BLaER1 treated with 17β-estradiol and CSF1 and Interleukin-3, amounts not matched to agents 10 nM and 100 nM (cell line): ENCODE results near the gene LYPLA2.
A peak's percentile ranks its signal among the peaks of the same experiment; 100 is the strongest.
"Not testable (repeated sequence)": the region's sequence is repeated elsewhere in the genome, so short reads cannot be mapped to it uniquely, and the experiment has no call there.

ENCODE experiments used
- H3K27ac ChIP-seq, 11 experiments: shearing (Covaris generic); formaldehyde crosslinking; 2 replicates each; pipeline ENCODE4 v1.8.1; 2022
- H3K27me3 ChIP-seq, 11 experiments: shearing (Covaris generic); formaldehyde crosslinking; 2 replicates each; pipeline ENCODE4 v1.8.1; 2022
- H3K36me3 ChIP-seq, 11 experiments: shearing (Covaris generic); formaldehyde crosslinking; 2 replicates each; pipeline ENCODE4 v1.8.1; 2022
- H3K4me1 ChIP-seq, 10 experiments: shearing (Covaris generic); formaldehyde crosslinking; 2 replicates each; pipeline ENCODE4 v1.8.1; 2022
- H3K4me2 ChIP-seq, 11 experiments: shearing (Covaris generic); formaldehyde crosslinking; 2 replicates each; pipeline ENCODE4 v1.8.1; 2022
- H3K4me3 ChIP-seq, 10 experiments: shearing (Covaris generic); formaldehyde crosslinking; 2 replicates each; pipeline ENCODE4 v1.8.1; 2022
- H3K9ac ChIP-seq, 11 experiments: shearing (Covaris generic); formaldehyde crosslinking; 2 replicates each; pipeline ENCODE4 v1.8.1; 2022
- H3K9me3 ChIP-seq, 11 experiments: shearing (Covaris generic); formaldehyde crosslinking; replicated peaks in 1 of 11; 2 replicates each; pipeline ENCODE4 v1.8.1; 2022
- H4K20me1 ChIP-seq, 11 experiments: shearing (Covaris generic); formaldehyde crosslinking; 2 replicates each; pipeline ENCODE4 v1.8.1; 2022
- Cebpa-rat ChIP-seq, 11 experiments: shearing (Covaris generic); IDR thresholded peaks; 2 replicates each; pipeline ENCODE4 v1.8.1; 2022

LYPLA2 gene

DNA sequence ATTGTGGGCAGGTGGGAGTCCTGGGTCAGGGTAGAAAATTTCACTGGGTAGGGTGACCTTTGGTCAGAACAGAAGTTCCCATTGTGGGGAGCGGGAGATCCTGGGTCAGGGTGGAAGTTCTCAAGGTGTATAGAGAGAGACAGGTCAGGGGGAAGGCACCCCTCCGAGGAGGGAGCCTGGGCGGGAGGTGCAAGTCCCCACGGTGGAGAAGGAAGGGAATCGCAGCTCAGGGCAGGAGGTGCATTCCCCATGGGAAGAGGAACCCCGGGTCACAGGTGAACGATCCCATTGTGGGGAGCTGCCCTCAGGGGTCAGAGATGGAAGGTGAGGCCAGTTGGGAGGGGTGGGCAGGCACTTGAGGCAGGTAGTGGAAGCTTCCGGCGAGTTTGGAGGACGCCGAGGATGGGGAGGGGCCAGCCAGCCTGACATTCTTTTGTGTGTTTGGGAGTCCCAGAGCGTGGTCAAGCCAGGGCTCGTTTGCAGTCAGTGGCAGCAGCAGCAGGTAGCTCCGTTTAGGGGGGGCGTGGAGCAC lies 637 bp downstream of the LYPLA2 start:
- Histone ChIP-seq H3K36me3 (peaks cover 51 to 62% (median 58%) of the 10 kb centered on the region in 11 experiments), H3K27ac (peak overlapping the region; percentile 30 to 82 (median 76)), H3K4me3 (peak overlapping the region; percentile 77 to 95 (median 92)), H3K9ac (peak overlapping the region; percentile 79 to 91 (median 86)), H3K4me1 (peaks cover 23 to 51% (median 31%) of the 10 kb centered on the region in 10 experiments), H3K27me3 (no peaks in the 10 kb centered on the region), H3K4me2 (peak overlapping the region; percentile 81 to 99 (median 92)), H4K20me1 (peaks cover 0 to 39% (median 15%) of the 10 kb centered on the region in 11 experiments; a peak in 16 of 22 replicates), H3K9me3 (no peaks in the 10 kb centered on the region)
- no peak for TF ChIP-seq Cebpa-rat (IDR thresholded peaks at IDR 0.05)

DNA sequence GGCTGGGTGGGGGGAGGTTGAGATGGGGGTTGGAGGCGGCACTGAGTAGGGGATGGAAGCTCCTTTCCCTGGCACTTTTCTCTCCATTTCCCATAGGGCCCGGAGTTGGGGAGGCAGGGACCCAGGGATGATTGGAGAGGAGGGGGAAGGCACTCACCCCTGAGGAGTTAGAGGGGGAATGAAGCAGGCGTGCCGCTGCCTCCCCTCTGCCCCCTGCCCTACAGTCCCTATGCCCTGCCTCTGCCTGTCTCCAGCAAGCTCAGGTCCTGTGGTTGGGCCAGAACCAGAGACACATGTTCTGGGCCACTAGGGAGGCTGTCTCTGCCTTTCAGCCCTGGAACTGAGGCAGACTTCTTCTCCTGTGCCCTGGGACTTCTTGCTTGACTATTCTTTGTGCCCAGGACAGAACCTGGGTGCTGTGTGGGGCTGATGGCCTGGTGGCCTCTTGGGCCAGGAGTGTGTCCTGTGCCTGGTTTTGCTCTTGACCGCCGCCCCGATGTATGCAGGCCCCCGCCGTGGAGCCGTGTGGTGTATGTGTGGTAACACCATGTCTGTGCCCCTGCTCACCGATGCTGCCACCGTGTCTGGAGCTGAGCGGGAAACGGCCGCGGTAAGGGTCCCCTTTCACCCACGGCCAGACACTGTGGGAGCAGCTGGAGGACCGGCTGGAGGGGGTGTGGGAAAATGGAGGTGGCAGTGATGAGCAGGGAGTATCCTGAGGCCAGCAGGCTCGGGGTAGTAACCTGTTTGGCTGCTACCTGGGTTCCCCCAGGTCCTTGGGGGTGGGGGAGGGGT lies 1.4 kb downstream of the LYPLA2 start:
- no peak for TF ChIP-seq Cebpa-rat (IDR thresholded peaks at IDR 0.05)
- no peaks in the 10 kb centered on the region for H3K27me3 ChIP-seq
- no peaks in the 10 kb centered on the region for H3K9me3 ChIP-seq
- H3K27ac ChIP-seq = peak overlapping the region in 10 of 11 experiments; percentile 30 to 82 (median 74); a peak in 13 of 22 replicates
- peak overlapping the region; percentile 81 to 99 (median 92) for H3K4me2 ChIP-seq
- peak overlapping the region; percentile 79 to 91 (median 86) for H3K9ac ChIP-seq
- peaks cover 51 to 62% (median 58%) of the 10 kb centered on the region in 11 experiments for H3K36me3 ChIP-seq
- H3K4me1 ChIP-seq = peaks cover 23 to 51% (median 31%) of the 10 kb centered on the region in 10 experiments
- H3K4me3 ChIP-seq = peak overlapping the region; percentile 77 to 95 (median 92)
- peaks cover 0 to 45% (median 15%) of the 10 kb centered on the region in 11 experiments; a peak in 16 of 22 replicates for H4K20me1 ChIP-seq

DNA sequence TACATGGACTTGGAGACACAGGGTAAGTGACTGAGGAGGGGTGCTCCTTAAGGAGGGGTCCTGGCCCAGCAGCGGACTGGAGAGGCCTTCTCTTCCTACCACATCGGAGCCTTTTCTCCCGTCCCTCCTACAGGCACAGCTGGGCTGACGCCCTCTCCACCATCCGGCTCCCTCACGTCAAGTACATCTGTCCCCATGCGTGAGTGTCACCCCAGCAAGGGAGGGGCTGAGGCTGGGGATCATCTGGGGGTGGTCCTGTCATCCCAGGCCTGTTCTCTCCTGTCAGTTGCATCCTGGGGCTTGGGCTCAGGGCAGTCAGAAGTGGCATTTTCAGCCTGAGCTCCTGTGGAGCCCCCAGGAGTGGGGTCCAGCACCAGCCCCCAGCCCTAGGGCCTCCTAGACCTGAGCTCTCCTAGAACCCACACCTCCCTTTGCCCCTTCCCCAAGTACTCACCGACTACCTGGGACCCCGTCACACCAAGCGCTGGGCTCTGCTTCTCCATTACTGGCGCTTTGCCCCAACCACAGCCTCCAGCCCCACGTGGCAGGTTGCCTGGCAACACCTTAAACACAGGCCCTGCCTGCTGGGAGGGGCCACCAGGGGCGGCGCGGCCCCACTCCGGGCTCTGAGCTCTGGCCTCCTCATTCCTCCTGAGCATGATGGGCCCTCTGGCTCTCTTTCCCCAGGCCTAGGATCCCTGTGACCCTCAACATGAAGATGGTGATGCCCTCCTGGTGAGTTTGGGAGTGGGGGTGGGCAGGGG lies 2.3 kb downstream of the LYPLA2 start:
- peaks cover 51 to 62% (median 58%) of the 10 kb centered on the region in 11 experiments for H3K36me3 ChIP-seq
- peak overlapping the region; percentile 81 to 99 (median 92) for H3K4me2 ChIP-seq
- H3K4me3 ChIP-seq = peak overlapping the region in 3 of 10 experiments; percentile 11 to 94 (median 82); a peak in 4 of 20 replicates
- H3K4me1 ChIP-seq = peaks cover 23 to 51% (median 31%) of the 10 kb centered on the region in 10 experiments
- H3K27ac ChIP-seq = peak overlapping the region in 8 of 11 experiments; percentile 8 to 32 (median 22); a peak in 10 of 22 replicates
- no peaks in the 10 kb centered on the region for H3K27me3 ChIP-seq
- no peaks in the 10 kb centered on the region for H3K9me3 ChIP-seq
- H4K20me1 ChIP-seq = peaks cover 0 to 52% (median 15%) of the 10 kb centered on the region in 11 experiments; a peak in 16 of 22 replicates
- peak overlapping the region; percentile 30 to 91 (median 85); a peak in 20 of 22 replicates for H3K9ac ChIP-seq
- no peak for TF ChIP-seq Cebpa-rat (IDR thresholded peaks at IDR 0.05)

DNA sequence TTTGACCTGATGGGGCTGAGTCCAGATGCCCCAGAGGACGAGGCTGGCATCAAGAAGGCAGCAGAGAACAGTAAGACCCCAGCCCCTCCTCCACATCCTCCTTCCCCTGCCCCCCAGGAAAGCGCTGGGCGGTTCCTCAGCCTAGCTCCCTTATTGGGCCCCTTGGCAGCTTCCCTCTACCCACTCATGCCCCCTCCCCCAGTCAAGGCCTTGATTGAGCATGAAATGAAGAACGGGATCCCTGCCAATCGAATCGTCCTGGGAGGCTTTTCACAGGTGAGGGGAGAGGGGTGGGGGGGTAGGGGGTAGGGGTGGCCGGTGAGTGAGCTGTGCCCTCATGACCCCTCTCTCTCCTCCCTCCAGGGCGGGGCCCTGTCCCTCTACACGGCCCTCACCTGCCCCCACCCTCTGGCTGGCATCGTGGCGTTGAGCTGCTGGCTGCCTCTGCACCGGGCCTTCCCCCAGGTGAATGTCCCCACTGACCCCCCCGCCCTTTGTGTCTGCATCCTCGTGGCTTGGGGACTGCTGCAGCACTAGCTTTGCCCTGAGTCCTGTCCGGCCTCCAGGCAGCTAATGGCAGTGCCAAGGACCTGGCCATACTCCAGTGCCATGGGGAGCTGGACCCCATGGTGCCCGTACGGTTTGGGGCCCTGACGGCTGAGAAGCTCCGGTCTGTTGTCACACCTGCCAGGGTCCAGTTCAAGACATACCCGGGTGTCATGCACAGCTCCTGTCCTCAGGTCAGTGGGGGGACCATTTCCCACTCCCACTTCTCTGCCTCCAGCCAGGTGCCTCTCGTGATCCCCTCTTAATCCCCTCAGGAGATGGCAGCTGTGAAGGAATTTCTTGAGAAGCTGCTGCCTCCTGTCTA lies 3.2 kb downstream of the LYPLA2 start:
- Histone ChIP-seq H3K27ac (peak overlapping the region in 4 of 11 experiments; percentile 21 to 32 (median 24); a peak in 1 of 22 replicates), H4K20me1 (peaks cover 0 to 58% (median 15%) of the 10 kb centered on the region in 11 experiments; a peak in 16 of 22 replicates), H3K36me3 (peaks cover 47 to 63% (median 57%) of the 10 kb centered on the region in 11 experiments), H3K27me3 (no peaks in the 10 kb centered on the region), H3K4me1 (peaks cover 27 to 48% (median 37%) of the 10 kb centered on the region in 10 experiments), H3K9me3 (no peaks in the 10 kb centered on the region), H3K9ac (peak overlapping the region in 9 of 11 experiments; percentile 68 to 91 (median 86); a peak in 11 of 22 replicates), H3K4me3 (no peak overlapping the region), H3K4me2 (peak overlapping the region in 9 of 11 experiments; percentile 81 to 99 (median 92); a peak in 11 of 22 replicates)
- TF ChIP-seq Cebpa-rat (IDR thresholded peaks at IDR 0.05) = no peak

DNA sequence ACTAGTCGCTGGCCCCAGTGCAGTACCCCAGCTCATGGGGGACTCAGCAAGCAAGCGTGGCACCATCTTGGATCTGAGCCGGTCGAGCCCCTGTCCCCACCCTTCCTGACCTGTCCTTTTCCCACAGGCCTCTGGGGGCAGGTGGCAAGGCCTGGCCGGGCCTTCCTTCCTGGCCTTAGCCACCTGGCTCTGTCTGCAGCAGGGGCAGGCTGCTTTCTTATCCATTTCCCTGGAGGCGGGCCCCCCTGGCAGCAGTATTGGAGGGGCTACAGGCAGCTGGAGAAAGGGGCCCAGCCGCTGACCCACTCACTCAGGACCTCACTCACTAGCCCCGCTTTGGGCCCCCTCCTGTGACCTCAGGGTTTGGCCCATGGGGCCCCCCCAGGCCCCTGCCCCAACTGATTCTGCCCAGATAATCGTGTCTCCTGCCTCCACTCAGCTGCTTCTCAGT lies 3.8 kb downstream of the LYPLA2 start:
- H3K27ac ChIP-seq = not testable (repeated sequence)
- Histone ChIP-seq H3K4me1 (peaks cover 33 to 48% (median 41%) of the 10 kb centered on the region in 10 experiments), H3K36me3 (peaks cover 47 to 67% (median 58%) of the 10 kb centered on the region in 11 experiments)

DNA sequence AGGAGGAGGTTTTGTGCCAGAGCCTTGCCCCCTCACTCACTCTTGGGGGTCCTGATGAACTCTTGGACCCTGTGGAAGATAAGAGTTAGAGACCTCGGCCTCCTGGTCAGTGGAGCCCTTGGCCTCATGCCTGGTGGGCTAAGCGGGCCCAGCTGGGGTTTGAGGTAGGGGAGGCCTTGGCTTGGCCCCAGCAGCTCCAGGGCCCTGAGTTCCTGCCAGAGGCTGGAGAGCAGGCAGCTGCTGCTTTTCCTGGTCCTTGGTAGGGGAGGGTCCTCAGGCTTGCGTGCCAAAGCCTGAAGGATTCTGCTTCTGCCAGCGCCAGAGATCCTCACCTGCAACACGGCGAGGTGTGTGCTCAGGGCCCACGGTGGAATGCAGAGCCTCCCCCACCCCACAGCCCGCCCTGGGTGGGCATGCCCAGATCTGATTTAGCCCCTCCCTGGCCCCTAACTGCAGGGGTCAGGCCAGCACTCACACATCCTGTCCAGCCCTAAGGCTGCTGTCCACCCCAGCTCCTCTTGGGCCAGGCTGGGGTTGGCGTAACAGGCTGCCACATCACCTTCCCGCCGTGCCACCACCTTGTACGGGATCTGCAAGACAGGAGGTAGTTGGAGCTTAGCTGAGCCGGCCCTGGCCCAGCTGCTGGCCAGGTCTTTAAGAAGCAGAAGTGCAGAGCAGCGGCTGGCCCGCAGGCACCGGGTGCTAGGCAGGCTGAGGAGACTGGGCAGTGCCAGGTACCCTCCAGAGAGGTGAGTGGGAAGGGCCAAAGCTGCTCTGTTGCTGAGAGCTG lies 4.9 kb downstream of the LYPLA2 start:
- Histone ChIP-seq H3K27me3 (no peaks in the 10 kb centered on the region), H4K20me1 (peaks cover 0 to 59% (median 17%) of the 10 kb centered on the region in 11 experiments; a peak in 16 of 22 replicates), H3K9me3 (no peaks in the 10 kb centered on the region), H3K9ac (peak overlapping the region in 3 of 11 experiments; percentile 15 to 28 (median 18); a peak in 1 of 22 replicates), H3K4me3 (no peak overlapping the region), H3K4me1 (peaks cover 29 to 38% (median 33%) of the 10 kb centered on the region in 10 experiments), H3K4me2 (no peak overlapping the region), H3K36me3 (peaks cover 47 to 67% (median 58%) of the 10 kb centered on the region in 11 experiments), H3K27ac (no peak overlapping the region)
- no peak for TF ChIP-seq Cebpa-rat (IDR thresholded peaks at IDR 0.05)

More for the DNA sequence above, 3.8 kb downstream of the LYPLA2 start:
- H3K27me3 ChIP-seq, H3K9me3 ChIP-seq, H3K4me3 ChIP-seq, H3K4me2 ChIP-seq: not testable (repeated sequence)
- H4K20me1 ChIP-seq = peaks cover 0 to 58% (median 17%) of the 10 kb centered on the region in 11 experiments; a peak in 16 of 22 replicates
- peak overlapping the region in 1 of 11 experiments; percentile 34; a peak in 1 of 22 replicates for H3K9ac ChIP-seq
